PC-3 (cell line): ENCODE data around the gene FLT1.

Source experiments
- EZH2 ChIP-seq: fragments of 300-600 bp; sonication (generic); IDR thresholded peaks from one replicate; pipeline ENCODE4 v1.6.1; 2017; ENCODE audit warnings: antibody characterized with exemption, mild to moderate bottlenecking, low read length; ENCODE audit not compliant: unreplicated experiment
- TF ChIP-seq, protein P1 (sequence below): fragments of 300-600 bp; sonication (generic); conservative IDR thresholded peaks from 2 replicates; pipeline ENCODE4 v1.5.1; 2017; ENCODE audit warnings: antibody characterized with exemption, low read depth, mild to moderate bottlenecking, low read length

- TF ChIP-seq, protein P1, sequence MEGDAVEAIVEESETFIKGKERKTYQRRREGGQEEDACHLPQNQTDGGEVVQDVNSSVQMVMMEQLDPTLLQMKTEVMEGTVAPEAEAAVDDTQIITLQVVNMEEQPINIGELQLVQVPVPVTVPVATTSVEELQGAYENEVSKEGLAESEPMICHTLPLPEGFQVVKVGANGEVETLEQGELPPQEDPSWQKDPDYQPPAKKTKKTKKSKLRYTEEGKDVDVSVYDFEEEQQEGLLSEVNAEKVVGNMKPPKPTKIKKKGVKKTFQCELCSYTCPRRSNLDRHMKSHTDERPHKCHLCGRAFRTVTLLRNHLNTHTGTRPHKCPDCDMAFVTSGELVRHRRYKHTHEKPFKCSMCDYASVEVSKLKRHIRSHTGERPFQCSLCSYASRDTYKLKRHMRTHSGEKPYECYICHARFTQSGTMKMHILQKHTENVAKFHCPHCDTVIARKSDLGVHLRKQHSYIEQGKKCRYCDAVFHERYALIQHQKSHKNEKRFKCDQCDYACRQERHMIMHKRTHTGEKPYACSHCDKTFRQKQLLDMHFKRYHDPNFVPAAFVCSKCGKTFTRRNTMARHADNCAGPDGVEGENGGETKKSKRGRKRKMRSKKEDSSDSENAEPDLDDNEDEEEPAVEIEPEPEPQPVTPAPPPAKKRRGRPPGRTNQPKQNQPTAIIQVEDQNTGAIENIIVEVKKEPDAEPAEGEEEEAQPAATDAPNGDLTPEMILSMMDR, result no peak
- TF ChIP-seq EZH2, result no peak
Observed at GRCh38 chr13:28479005-28479404, 15.9 kb downstream of the FLT1 start.
